CD4-positive, CD25-positive, alpha-beta regulatory T cell (primary cell): ENCODE measurements around the gene ZNF423. TPM values are rescaled to one million over a fixed set of nuclear protein-coding genes. Genes with fewer than 3 reads are reported as not detected.

ENCODE experiments used
- ATAC-seq, 2 donors: fragments of 150-1000 bp; cut with Tn5 transposase; one replicate each; pipeline ENCODE4 v1.10.0; 2021; ENCODE audit warnings: low read depth in 2 of 2, moderate number of reproducible peaks in 2 of 2, moderate library complexity in 1 of 2
- DNase-seq, 3 donors: peaks; one replicate each; pipeline versions ENCODE4 v3.0.0 to v3.0.0-alpha.2; 2012 to 2022; ENCODE audit warnings: mixed read lengths in 1 of 3
- H3K27ac ChIP-seq: one replicate; pipeline ENCODE4 v1.7.0; 2013; ENCODE audit warnings: mild to moderate bottlenecking, low read length; ENCODE audit not compliant: insufficient read depth, poor library complexity, severe bottlenecking
- H3K27me3 ChIP-seq: one replicate; pipeline ENCODE4 v1.7.0; 2013; ENCODE audit warnings: low read length; ENCODE audit not compliant: control insufficient read depth, insufficient read depth
- H3K36me3 ChIP-seq: one replicate; pipeline ENCODE4 v1.7.0; 2013; ENCODE audit warnings: mild to moderate bottlenecking, low read length, moderate library complexity; ENCODE audit not compliant: control insufficient read depth, insufficient read depth
- H3K4me1 ChIP-seq: 2 replicates; pipeline ENCODE4 v1.7.0; 2013; ENCODE audit warnings: mild to moderate bottlenecking, low read length; ENCODE audit not compliant: insufficient read depth, control insufficient read depth, poor library complexity, severe bottlenecking
- H3K4me3 ChIP-seq: one replicate; pipeline ENCODE4 v1.7.0; 2013; ENCODE audit warnings: low read depth, mild to moderate bottlenecking, low read length, moderate library complexity
- H3K9me3 ChIP-seq, 2 experiments: 1 replicate in 1 of 2; 2 replicates in 1 of 2; pipeline ENCODE4 v1.7.0; 2013; ENCODE audit warnings: low read length in 2 of 2, mild to moderate bottlenecking in 1 of 2, moderate library complexity in 1 of 2; ENCODE audit not compliant: control insufficient read depth in 2 of 2
- H3K27ac Mint-ChIP-seq, 3 donors: one replicate each; pipeline ENCODE4 v1.8.0; 2020 to 2022; ENCODE audit warnings: mild to moderate bottlenecking in 3 of 3, mixed read lengths in 3 of 3, moderate library complexity in 2 of 3
- H3K27me3 Mint-ChIP-seq: one replicate; pipeline ENCODE4 v1.8.0; 2022; ENCODE audit warnings: mild to moderate bottlenecking, mixed read lengths
- H3K36me3 Mint-ChIP-seq: one replicate; pipeline ENCODE4 v1.8.0; 2020; ENCODE audit warnings: mixed read lengths
- H3K4me1 Mint-ChIP-seq, 4 donors: one replicate each; pipeline ENCODE4 v1.8.0; 2020 to 2022; ENCODE audit warnings: mixed read lengths in 4 of 4, mild to moderate bottlenecking in 1 of 4
- H3K4me3 Mint-ChIP-seq, 4 donors: one replicate each; pipeline ENCODE4 v1.8.0; 2020 to 2022; ENCODE audit warnings: mild to moderate bottlenecking in 4 of 4, mixed read lengths in 4 of 4, moderate library complexity in 3 of 4
- H3K9me3 Mint-ChIP-seq, 7 donors: one replicate each; pipeline ENCODE4 v1.8.0; 2020 to 2022; ENCODE audit warnings: mixed read lengths in 7 of 7, mild to moderate bottlenecking in 3 of 7, moderate library complexity in 2 of 7
- polyA plus RNA-seq, 4 donors: library from polyadenylated mRNA; unstranded; fragments of 300-500 nt; fragmentation: Illumina TruSeq; gene quantifications; one replicate each; pipeline ENCODE4 v1.2.3, GENCODE V29; 2021
- total RNA-seq: library from RNA; stranded (reverse); gene quantifications from one replicate; pipeline ENCODE4 v1.2.3, GENCODE V29; 2022

Gene ZNF423
- total and polyA plus RNA-seq, 5 donors from 2014 or later, result 0.05 TPM; not detected in 4

GRCh38 chr16:49519741-49520140, 336.2 kb downstream of the ZNF423 start:
- no peak for DNase-seq
- no peaks in the 10 kb centered on the region for H3K36me3 ChIP-seq

DNA sequence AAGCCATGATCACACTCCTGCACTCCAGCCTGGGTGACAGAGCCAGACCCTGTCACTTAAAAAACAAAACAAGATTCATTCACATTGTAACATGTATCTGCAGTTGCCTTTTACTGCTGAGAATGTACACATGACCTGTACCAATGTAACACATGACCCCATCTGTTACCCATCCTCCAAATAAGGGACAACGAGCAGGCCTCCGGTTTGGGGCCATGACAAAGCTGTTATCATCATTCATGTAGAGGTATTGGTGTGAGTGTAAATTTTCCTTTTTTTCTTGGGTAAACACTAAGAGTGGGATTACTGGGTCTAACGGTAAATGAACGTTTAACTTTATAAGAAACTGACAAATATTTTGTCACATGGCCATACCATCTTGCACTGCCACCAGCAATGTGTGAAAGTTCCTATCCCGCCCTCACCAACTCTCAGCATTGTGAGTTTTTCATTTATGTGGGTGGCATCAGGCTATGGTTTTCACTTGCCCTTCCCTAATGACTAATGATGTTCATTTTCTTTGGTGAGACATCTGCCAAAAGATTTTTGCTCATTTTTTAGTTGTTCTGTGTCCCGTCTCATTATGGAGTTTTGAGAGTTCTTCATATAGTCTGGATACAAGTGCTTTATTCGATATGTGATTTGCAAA, 336.8 kb downstream of the ZNF423 start:
- no peaks in the 10 kb centered on the region for H3K36me3 ChIP-seq
- Mint-ChIP-seq H3K36me3 (no peaks in the 10 kb centered on the region), H3K27me3 (no peaks in the 10 kb centered on the region)

More at GRCh38 chr16:49519741-49520140, 336.2 kb downstream of the ZNF423 start:
- Histone ChIP-seq H3K4me1 (no peaks in the 10 kb centered on the region), H3K27me3 (no peaks in the 10 kb centered on the region), H3K4me3 (no peak overlapping the region), H3K9me3 (no peaks in the 10 kb centered on the region), H3K27ac (no peak overlapping the region)
- Mint-ChIP-seq H3K27ac (no peak overlapping the region), H3K4me1 (no peaks in the 10 kb centered on the region), H3K27me3 (no peaks in the 10 kb centered on the region), H3K9me3 (peaks cover 0 to 2% (median 0%) of the 10 kb centered on the region in 7 donors), H3K4me3 (no peak overlapping the region), H3K36me3 (no peaks in the 10 kb centered on the region)
- ATAC-seq, result no peak

DNA sequence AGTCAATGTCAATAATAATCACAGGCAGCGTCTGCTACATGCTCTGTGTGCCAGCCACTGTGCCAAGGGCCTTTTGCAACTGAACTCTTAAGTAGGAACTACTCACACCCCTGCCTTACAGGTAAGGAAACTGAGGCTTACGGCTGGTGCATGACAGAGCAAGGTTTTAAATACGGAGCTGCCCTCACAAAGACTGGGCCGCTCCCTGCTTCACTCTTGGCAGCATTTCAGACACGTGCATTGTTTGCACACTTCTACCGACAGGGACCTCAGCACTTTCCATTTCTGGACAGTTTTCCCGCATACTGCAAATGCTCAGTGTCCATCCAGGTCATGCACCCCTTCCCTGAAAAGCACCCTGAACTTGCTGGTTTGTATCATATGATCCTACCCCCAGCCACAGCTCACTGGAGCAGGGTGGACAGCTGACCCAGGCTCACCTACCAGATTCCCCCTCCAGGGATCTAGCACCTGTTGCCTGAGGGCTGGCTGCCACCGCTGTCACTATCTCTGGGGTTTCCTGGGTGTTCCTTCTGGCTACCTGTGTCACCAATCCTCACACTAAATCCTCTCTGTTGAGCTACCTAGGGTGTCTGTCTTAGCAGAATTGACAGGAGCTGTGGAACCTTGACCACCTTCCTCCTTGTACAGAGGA, 339.4 kb downstream of the ZNF423 start:
- no peaks in the 10 kb centered on the region for H3K27me3 ChIP-seq
- ATAC-seq (no peak), DNase-seq (no peak)
- no peaks in the 10 kb centered on the region for H3K4me1 ChIP-seq
- H3K36me3 ChIP-seq, result no peaks in the 10 kb centered on the region
- no peaks in the 10 kb centered on the region for H3K4me1 Mint-ChIP-seq
- no peak overlapping the region for H3K27ac ChIP-seq
- no peaks in the 10 kb centered on the region for H3K36me3 Mint-ChIP-seq
- no peaks in the 10 kb centered on the region for H3K27me3 Mint-ChIP-seq
- peaks cover 0 to 3% (median 0%) of the 10 kb centered on the region in 7 donors for H3K9me3 Mint-ChIP-seq
- no peak overlapping the region for H3K4me3 Mint-ChIP-seq
- H3K4me3 ChIP-seq, result no peak overlapping the region
- H3K27ac Mint-ChIP-seq, result no peak overlapping the region
- no peaks in the 10 kb centered on the region for H3K9me3 ChIP-seq

More for the DNA sequence above, 336.8 kb downstream of the ZNF423 start:
- Histone ChIP-seq H3K4me1 (no peaks in the 10 kb centered on the region), H3K9me3 (no peaks in the 10 kb centered on the region), H3K27me3 (no peaks in the 10 kb centered on the region), H3K27ac (no peak overlapping the region), H3K4me3 (no peak overlapping the region)
- peaks cover 0 to 2% (median 0%) of the 10 kb centered on the region in 7 donors for H3K9me3 Mint-ChIP-seq
- ATAC-seq (no peak), DNase-seq (no peak)
- no peak overlapping the region for H3K4me3 Mint-ChIP-seq
- H3K4me1 Mint-ChIP-seq, result no peaks in the 10 kb centered on the region
- no peak overlapping the region for H3K27ac Mint-ChIP-seq

- ATAC-seq, result no peak
- no peak overlapping the region for H3K27ac ChIP-seq
- H3K9me3 Mint-ChIP-seq, result peaks cover 0 to 3% (median 0%) of the 10 kb centered on the region in 7 donors
- DNase-seq, result no peak
- H3K4me1 ChIP-seq, result no peaks in the 10 kb centered on the region
- H3K27me3 ChIP-seq, result no peaks in the 10 kb centered on the region
- no peaks in the 10 kb centered on the region for H3K27me3 Mint-ChIP-seq
- H3K27ac Mint-ChIP-seq, result peak overlapping the region in 1 of 3 donors; percentile 5
- no peaks in the 10 kb centered on the region for H3K36me3 Mint-ChIP-seq
- no peak overlapping the region for H3K4me3 Mint-ChIP-seq
- no peaks in the 10 kb centered on the region for H3K36me3 ChIP-seq
- no peaks in the 10 kb centered on the region for H3K4me1 Mint-ChIP-seq
- no peaks in the 10 kb centered on the region for H3K9me3 ChIP-seq
- H3K4me3 ChIP-seq, result no peak overlapping the region
These were observed 340.1 kb downstream of the ZNF423 start for GRCh38 chr16:49515861-49516260.

- H3K4me1 ChIP-seq, result no peaks in the 10 kb centered on the region
- no peak overlapping the region for H3K27ac ChIP-seq
- no peak overlapping the region for H3K4me3 ChIP-seq
- H3K27ac Mint-ChIP-seq, result no peak overlapping the region
- H3K9me3 Mint-ChIP-seq, result peaks cover 0 to 3% (median 0%) of the 10 kb centered on the region in 7 donors
- H3K27me3 Mint-ChIP-seq, result no peaks in the 10 kb centered on the region
- DNase-seq, result no peak
- no peaks in the 10 kb centered on the region for H3K36me3 Mint-ChIP-seq
- no peak overlapping the region for H3K4me3 Mint-ChIP-seq
- H3K4me1 Mint-ChIP-seq, result no peaks in the 10 kb centered on the region
- no peaks in the 10 kb centered on the region for H3K27me3 ChIP-seq
- H3K36me3 ChIP-seq, result no peaks in the 10 kb centered on the region
- H3K9me3 ChIP-seq, result no peaks in the 10 kb centered on the region
- no peak for ATAC-seq
These were observed 340.8 kb downstream of the ZNF423 start for GRCh38 chr16:49515016-49515565.

DNA sequence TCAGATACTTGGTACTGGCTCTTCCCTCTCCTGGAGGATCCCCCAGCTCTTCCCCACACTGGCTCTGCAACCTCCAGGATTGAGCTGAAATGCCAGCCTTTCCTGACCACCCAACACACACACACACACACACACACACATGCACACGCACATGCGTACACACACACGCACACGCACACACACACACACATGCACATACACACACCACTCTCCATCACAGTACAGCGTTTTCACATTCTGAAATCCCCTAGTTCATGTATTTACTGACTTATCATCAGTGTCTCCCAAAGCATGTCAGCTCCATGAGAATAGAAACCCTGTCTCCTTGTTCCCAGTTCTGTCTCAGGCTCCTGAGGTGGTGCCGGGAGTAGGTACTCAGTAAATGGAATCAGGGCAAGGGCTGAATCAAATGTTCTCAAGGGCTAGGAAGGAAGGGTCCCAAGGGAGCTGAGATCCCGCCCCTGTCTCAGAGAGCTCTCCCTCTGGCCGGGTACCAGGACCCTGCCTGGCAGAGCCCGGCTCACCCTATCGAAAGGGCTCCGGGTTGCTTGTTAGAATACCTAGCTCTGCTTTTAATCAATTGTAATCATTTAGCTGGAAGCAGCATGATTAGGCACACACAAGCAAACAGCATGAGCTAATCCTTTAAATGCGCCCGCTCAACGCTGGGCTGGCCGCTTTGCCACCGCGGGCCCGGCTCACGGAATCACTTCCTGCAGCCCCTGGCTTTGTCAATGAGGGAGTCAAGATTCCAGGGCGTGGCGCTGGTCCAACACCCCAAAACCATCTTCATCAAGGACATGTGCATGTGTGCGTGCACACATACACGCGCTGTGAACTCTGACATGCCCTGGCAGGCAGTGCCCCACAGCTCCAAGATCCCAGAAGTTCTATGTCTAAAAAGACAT, 341.6 kb downstream of the ZNF423 start:
- peaks cover 0 to 3% (median 0%) of the 10 kb centered on the region in 7 donors for H3K9me3 Mint-ChIP-seq
- Histone ChIP-seq H3K4me3 (no peak overlapping the region), H3K36me3 (no peaks in the 10 kb centered on the region), H3K27ac (no peak overlapping the region), H3K9me3 (no peaks in the 10 kb centered on the region), H3K4me1 (no peaks in the 10 kb centered on the region), H3K27me3 (no peaks in the 10 kb centered on the region)
- no peak for DNase-seq
- H3K4me3 Mint-ChIP-seq, result no peak overlapping the region
- no peaks in the 10 kb centered on the region for H3K4me1 Mint-ChIP-seq
- H3K27me3 Mint-ChIP-seq, result no peaks in the 10 kb centered on the region
- ATAC-seq, result no peak
- H3K27ac Mint-ChIP-seq, result no peak overlapping the region
- H3K36me3 Mint-ChIP-seq, result no peaks in the 10 kb centered on the region

- no peaks in the 10 kb centered on the region for H3K27me3 Mint-ChIP-seq
- Histone ChIP-seq H3K27me3 (no peaks in the 10 kb centered on the region), H3K36me3 (no peaks in the 10 kb centered on the region), H3K4me3 (no peak overlapping the region), H3K9me3 (no peaks in the 10 kb centered on the region), H3K4me1 (no peaks in the 10 kb centered on the region), H3K27ac (no peak overlapping the region)
- ATAC-seq (no peak), DNase-seq (peak in 1 of 3 donors; percentile 3)
- H3K9me3 Mint-ChIP-seq, result peaks cover 0 to 3% (median 0%) of the 10 kb centered on the region in 7 donors
- no peaks in the 10 kb centered on the region for H3K36me3 Mint-ChIP-seq
- H3K4me1 Mint-ChIP-seq, result no peaks in the 10 kb centered on the region
- H3K27ac Mint-ChIP-seq, result no peak overlapping the region
- H3K4me3 Mint-ChIP-seq, result no peak overlapping the region
These were observed 342.9 kb downstream of the ZNF423 start for GRCh38 chr16:49513040-49513439.
